Stimulated activated naive CD8-positive, alpha-beta T cell treated with anti-CD3 and anti-CD28 coated beads, Interleukin-15, Interleukin-2, amounts not matched to agents 100 ng/mL and 50 ng/mL, for 24 hours (primary cell): ENCODE results near the gene DAPK1.
"Not testable (repeated sequence)": the region's sequence is repeated elsewhere in the genome, so short reads cannot be mapped to it uniquely, and the experiment has no call there.

Source experiments
- H3K27ac Mint-ChIP-seq: one replicate; pipeline ENCODE4 v1.8.0; 2021; ENCODE audit warnings: mild to moderate bottlenecking, mixed read lengths
- H3K27me3 Mint-ChIP-seq: one replicate; pipeline ENCODE4 v1.8.0; 2021; ENCODE audit warnings: mixed read lengths
- H3K36me3 Mint-ChIP-seq: one replicate; pipeline ENCODE4 v1.8.0; 2021; ENCODE audit warnings: low read depth, mixed read lengths
- H3K4me1 Mint-ChIP-seq: one replicate; pipeline ENCODE4 v1.8.0; 2021; ENCODE audit warnings: low read depth, mixed read lengths
- H3K4me3 Mint-ChIP-seq: one replicate; pipeline ENCODE4 v1.8.0; 2021; ENCODE audit warnings: mild to moderate bottlenecking, mixed read lengths
- H3K9me3 Mint-ChIP-seq: one replicate; pipeline ENCODE4 v1.8.0; 2021; ENCODE audit warnings: mixed read lengths

DAPK1 gene

DNA sequence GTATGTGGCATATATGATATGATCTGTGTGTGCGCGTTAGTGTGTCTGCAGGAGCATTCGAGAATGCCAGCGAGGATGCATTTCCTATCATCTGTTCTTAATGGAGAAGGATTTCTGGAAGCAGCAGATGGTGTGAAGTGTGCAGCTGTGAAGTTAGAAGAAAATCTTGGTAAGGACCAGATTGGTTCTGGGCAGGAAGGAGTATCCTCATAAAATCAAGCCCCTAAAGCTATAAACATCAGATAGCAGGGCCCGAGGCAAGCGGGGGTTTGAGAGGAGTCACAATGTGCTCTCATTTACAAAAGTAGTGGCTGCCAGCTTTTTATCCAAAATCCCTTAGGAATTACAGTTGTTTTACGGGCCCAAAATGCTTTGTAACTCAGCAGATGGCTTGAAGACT lies 40.0 kb downstream of the DAPK1 start:
- Mint-ChIP-seq H3K27ac (peak overlapping the region; percentile 18), H3K9me3 (no peaks in the 10 kb centered on the region), H3K4me3 (no peak overlapping the region), H3K4me1 (peaks cover 17% of the 10 kb centered on the region), H3K36me3 (no peaks in the 10 kb centered on the region), H3K27me3 (no peaks in the 10 kb centered on the region)

DNA sequence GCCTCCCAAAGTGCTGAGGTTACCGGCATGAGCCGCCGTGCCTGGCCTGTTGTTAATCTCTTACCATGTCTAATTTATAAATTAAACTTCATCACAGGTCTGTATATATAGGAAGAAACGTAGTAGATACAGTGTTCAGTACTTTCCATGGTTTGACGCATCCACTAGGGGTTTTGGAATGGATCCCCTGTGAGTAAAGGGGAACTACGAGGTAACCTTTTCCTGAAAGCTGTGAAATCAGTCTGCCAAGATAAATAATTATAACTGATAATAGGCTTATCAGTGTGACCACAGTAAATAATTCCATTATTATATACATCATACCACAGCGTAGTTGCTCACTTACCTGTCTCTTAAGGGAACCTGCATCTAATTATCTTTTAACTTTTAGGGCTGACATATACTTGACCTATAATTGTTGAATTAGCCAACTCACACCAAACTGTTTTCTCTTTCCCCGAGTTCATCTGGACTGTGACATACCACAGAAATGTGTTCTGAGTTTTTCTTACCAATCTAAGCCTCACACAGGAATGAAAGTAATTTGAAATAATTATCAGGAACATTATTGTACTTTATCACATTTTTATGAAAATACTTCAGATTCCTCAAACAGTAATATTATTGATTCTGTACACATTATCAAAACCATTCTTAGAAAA lies 42.9 kb downstream of the DAPK1 start:
- no peaks in the 10 kb centered on the region for H3K36me3 Mint-ChIP-seq
- H3K4me1 Mint-ChIP-seq = peaks cover 11% of the 10 kb centered on the region
- no peak overlapping the region for H3K4me3 Mint-ChIP-seq
- no peaks in the 10 kb centered on the region for H3K9me3 Mint-ChIP-seq
- no peaks in the 10 kb centered on the region for H3K27me3 Mint-ChIP-seq
- H3K27ac Mint-ChIP-seq = no peak overlapping the region

DNA sequence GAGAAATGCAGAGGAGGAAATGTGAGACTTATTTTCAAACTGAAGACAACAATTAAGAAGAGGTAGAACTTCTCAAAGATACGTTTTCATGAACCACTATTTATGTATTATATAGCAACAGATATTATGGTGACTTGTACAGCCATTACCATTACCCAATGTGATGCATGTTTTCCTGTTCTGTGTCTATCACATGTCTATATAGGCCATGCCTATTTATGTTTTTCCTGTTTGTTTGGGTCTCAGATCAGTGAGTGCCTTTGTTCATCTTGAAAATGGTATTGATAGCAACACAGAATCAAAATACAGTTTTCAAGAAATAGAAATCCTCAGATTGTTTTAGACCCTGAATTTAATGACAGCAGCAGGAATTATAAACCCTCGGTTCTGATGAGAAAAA lies 44.0 kb downstream of the DAPK1 start:
- H3K9me3 Mint-ChIP-seq = no peaks in the 10 kb centered on the region
- no peaks in the 10 kb centered on the region for H3K27me3 Mint-ChIP-seq

DNA sequence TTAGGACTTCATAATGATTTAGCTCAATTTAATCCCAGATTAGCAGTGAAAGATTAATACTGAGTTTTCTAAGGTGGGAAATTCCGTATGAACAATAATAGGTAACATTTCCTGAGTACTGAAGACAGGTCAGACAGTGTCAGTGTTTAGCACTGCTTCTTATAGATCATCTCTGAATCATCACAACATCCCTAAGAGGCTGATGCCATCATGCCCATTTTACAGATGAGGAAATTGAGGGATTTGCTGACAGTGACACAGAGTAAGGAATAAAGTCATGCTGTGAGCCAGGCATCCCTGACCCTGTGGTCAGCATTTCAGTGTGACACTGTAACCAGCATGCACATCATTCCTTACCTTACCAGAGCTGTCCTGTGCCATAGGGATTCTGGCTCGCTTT lies 44.5 kb downstream of the DAPK1 start:
- Mint-ChIP-seq H3K27me3 (no peaks in the 10 kb centered on the region), H3K9me3 (no peaks in the 10 kb centered on the region), H3K27ac (no peak overlapping the region), H3K4me1 (peaks cover 2% of the 10 kb centered on the region), H3K36me3 (no peaks in the 10 kb centered on the region), H3K4me3 (no peak overlapping the region)

More for the DNA sequence above, 44.0 kb downstream of the DAPK1 start:
- H3K27ac Mint-ChIP-seq = no peak overlapping the region
- H3K4me1 Mint-ChIP-seq = peaks cover 3% of the 10 kb centered on the region
- no peak overlapping the region for H3K4me3 Mint-ChIP-seq
- H3K36me3 Mint-ChIP-seq = no peaks in the 10 kb centered on the region

DNA sequence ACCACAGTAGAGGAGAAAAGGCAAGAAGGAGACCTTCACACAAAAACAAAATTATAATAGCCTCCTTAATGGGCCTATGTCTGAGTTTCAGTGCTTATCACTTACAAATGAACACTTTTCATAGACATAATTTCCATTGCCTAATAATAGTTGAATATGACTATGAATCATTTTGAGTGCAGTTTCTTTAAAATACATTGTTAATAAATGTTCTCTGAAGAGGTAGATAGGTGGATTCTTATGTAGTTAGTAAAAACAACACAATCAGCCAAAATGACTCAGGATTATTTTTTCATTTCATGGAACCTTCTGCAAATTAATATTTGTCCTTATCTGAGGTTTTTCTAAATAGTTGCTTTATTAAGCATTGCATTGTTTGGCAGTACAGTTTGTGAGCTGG lies 45.6 kb downstream of the DAPK1 start:
- Mint-ChIP-seq H3K4me3 (no peak overlapping the region), H3K27ac (no peak overlapping the region), H3K4me1 (no peaks in the 10 kb centered on the region), H3K27me3 (no peaks in the 10 kb centered on the region), H3K36me3 (no peaks in the 10 kb centered on the region), H3K9me3 (no peaks in the 10 kb centered on the region)

DNA sequence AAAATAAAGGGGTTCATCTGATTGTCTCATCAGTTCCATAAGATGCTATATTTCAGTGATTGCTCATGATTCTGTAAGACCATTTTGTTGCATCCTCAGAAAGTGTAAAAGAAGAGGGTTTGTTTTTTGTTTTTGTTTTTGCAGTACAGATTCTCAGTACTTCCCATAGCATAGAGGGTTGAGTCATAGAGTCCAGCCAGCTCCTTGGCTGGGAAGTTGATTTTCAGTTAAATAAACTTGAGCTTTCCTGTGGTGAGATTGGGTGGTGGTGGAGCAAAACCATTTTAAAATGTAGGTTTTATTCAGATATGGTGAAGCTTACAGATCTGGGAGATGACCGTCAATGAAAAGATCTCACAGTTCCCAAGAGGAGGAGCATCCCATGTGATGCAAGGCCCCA lies 48.2 kb downstream of the DAPK1 start:
- no peak overlapping the region for H3K4me3 Mint-ChIP-seq
- peaks cover 6% of the 10 kb centered on the region for H3K27me3 Mint-ChIP-seq
- no peaks in the 10 kb centered on the region for H3K4me1 Mint-ChIP-seq
- H3K9me3 Mint-ChIP-seq = no peaks in the 10 kb centered on the region
- no peaks in the 10 kb centered on the region for H3K36me3 Mint-ChIP-seq
- H3K27ac Mint-ChIP-seq = no peak overlapping the region

DNA sequence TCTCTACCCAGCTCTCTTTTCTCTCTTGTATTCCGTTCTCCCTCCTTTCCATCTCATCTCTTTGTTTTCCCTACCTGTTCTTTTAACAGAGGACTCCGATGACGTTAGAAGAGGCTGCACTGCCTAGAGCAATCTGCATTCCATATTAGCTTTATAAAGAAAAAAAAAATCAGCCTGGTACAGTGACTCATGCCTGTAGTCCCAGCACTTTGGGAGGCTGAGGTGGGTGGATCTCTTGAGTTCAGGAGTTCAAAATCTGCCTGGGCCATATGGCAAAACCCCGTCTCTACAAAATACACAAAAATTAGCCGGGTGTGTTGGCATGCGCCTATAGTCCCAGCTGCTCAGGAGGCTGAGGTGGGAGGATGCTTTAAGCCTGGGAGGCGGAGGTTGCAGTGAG lies 49.0 kb downstream of the DAPK1 start:
- H3K36me3 Mint-ChIP-seq = no peaks in the 10 kb centered on the region
- H3K27ac Mint-ChIP-seq = no peak overlapping the region
- H3K4me1 Mint-ChIP-seq = no peaks in the 10 kb centered on the region
- H3K4me3 Mint-ChIP-seq = no peak overlapping the region
- H3K9me3 Mint-ChIP-seq = no peaks in the 10 kb centered on the region
- H3K27me3 Mint-ChIP-seq = peaks cover 6% of the 10 kb centered on the region

DNA sequence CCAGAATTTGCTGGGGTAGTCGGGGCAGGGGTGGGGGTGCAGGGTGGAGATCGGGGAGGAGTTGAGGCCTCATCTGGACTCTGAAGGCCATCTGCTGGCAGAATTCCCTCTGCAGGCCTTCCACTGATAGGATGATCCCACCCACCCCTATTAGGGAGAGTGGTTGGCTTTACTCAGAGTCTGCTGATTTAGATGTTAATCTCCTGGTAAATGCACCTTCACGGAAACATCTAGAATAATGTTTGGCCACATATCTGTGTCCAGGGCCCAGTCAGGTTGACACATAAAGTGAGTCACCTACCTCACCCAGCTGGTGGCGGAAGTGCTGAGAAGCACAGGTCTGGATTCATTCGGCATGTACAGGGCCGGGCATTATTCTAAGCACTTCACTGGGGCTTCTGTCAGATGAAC lies 50.0 kb downstream of the DAPK1 start:
- H3K4me3 Mint-ChIP-seq = no peak overlapping the region
- H3K27me3 Mint-ChIP-seq = peaks cover 6% of the 10 kb centered on the region
- no peaks in the 10 kb centered on the region for H3K9me3 Mint-ChIP-seq
- H3K27ac Mint-ChIP-seq = no peak overlapping the region
- H3K36me3 Mint-ChIP-seq = no peaks in the 10 kb centered on the region
- no peaks in the 10 kb centered on the region for H3K4me1 Mint-ChIP-seq

DNA sequence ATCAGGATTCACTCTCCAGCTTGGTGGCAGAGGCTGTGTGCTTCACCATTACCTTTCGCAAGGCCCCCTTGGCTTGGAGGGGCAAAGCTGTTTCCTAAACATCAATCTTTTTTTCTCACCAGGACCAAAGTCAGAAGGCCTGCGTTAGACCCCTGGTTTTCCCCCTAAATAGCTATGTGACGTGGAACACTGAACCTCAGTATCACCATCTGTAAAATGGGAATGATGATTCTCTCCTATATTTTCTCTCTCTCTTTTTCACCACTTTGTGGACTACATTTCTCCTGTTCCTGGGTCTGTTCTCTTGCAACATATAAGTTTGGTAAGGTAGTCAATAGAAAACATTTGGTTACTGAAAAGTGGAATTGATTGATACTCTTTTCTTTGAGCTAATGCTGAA lies 50.5 kb downstream of the DAPK1 start:
- H3K9me3 Mint-ChIP-seq = no peaks in the 10 kb centered on the region
- H3K27me3 Mint-ChIP-seq = peaks cover 6% of the 10 kb centered on the region
- H3K36me3 Mint-ChIP-seq = no peaks in the 10 kb centered on the region
- H3K27ac Mint-ChIP-seq = no peak overlapping the region
- no peaks in the 10 kb centered on the region for H3K4me1 Mint-ChIP-seq
- no peak overlapping the region for H3K4me3 Mint-ChIP-seq

DNA sequence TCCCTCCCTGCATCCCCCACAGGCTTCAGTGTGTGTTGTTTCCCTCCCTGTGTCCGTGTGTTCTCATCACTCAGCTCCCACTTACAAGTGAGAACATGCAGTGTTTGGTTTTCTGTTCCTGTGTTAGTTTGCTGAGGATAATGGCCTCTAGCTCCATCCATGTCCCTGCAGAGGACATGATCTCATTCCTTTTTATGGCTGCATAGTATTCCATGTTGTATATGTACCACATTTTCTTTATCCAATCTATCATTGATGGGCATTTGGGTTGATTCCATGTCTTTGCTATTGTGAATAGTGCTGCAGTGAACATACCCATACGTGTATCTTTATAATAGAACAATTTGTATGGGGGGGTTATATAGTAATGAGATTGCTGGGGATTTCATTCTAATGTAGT lies 51.4 kb downstream of the DAPK1 start:
- H3K4me3 Mint-ChIP-seq, H3K9me3 Mint-ChIP-seq, H3K4me1 Mint-ChIP-seq: not testable (repeated sequence)

DNA sequence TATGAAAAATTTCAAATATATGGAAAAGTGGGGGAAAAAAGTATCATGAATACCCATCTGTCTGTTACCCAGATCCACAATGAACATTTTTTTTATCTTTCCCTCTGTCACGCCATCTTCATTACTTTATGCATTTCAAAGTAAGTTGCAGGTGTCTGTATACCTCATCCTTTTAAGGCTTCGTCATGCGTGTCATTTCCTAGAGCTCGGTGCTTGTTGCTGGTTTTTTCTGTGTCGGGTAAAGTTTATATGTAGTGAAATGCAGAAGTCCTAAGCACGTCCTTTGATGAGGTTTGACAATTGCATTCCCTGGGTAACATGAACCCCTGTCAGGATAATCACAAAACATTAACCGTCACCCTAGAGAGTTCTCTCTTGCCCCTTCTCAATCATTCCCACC lies 52.1 kb downstream of the DAPK1 start:
- H3K4me3 Mint-ChIP-seq = no peak overlapping the region
- H3K4me1 Mint-ChIP-seq = no peaks in the 10 kb centered on the region
- no peaks in the 10 kb centered on the region for H3K9me3 Mint-ChIP-seq
- no peak overlapping the region for H3K27ac Mint-ChIP-seq
- H3K27me3 Mint-ChIP-seq = peaks cover 6% of the 10 kb centered on the region
- no peaks in the 10 kb centered on the region for H3K36me3 Mint-ChIP-seq

More for the DNA sequence above, 51.4 kb downstream of the DAPK1 start:
- H3K27me3 Mint-ChIP-seq, H3K27ac Mint-ChIP-seq, H3K36me3 Mint-ChIP-seq: not testable (repeated sequence)

DNA sequence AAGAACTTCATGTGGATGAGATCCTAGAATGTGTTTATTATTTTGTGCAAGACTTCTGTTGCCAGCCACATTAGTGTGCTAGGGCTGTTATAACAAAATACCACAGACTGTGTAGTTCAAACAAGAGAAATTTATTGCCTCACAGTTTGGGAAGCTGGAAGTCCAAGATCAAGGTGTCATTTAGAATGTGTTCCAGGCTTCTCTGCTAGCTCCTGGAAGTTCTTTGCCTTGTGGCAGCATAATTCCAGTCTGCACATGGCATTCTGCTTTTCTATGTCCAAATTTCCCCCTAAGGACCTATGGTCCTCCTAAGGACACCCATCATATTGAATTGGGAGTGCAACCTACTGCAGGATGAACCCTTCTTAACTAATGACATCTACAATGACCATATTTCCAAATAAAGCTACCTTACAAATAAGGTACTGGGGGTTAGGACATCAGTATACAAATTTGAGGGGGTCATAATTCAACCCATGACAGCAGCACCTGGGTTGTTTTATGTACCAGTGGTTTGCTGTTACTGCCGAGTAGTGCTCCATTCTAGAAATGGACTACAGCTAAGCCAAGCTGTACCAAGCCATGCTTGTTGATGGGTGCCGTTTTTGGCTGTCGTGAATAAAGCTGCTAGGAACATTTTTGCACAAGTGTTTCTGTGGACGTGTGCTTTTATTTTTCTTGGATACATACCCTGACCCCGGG lies 52.7 kb downstream of the DAPK1 start:
- Mint-ChIP-seq H3K27ac (no peak overlapping the region), H3K27me3 (peaks cover 6% of the 10 kb centered on the region), H3K36me3 (no peaks in the 10 kb centered on the region), H3K4me3 (no peak overlapping the region), H3K9me3 (no peaks in the 10 kb centered on the region), H3K4me1 (no peaks in the 10 kb centered on the region)

DNA sequence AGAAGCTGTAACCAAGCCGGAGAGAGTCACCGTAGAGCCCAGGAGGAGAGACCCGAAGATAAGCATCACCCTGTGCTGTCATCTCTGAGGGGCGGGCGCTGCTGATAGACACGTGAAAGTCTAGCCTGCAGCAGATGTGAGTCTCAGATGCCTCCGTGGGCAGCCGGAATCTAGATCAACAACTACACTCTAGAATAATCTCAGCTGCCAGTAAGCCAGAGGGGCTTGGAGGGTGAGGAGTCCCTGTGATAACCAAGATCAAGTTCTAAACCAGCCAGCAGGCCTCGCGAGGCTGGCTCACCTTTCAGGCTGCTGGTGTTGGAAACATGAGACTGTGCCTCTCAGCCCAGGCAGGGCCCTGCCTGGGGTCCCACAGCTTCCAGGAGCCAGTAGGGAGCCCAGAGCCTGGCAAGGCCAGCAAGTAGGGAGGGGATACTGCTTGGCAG lies 54.1 kb downstream of the DAPK1 start:
- H3K27me3 Mint-ChIP-seq = peaks cover 8% of the 10 kb centered on the region
- no peaks in the 10 kb centered on the region for H3K9me3 Mint-ChIP-seq
- H3K4me3 Mint-ChIP-seq = no peak overlapping the region
- H3K36me3 Mint-ChIP-seq = no peaks in the 10 kb centered on the region
- no peak overlapping the region for H3K27ac Mint-ChIP-seq
- no peaks in the 10 kb centered on the region for H3K4me1 Mint-ChIP-seq

DNA sequence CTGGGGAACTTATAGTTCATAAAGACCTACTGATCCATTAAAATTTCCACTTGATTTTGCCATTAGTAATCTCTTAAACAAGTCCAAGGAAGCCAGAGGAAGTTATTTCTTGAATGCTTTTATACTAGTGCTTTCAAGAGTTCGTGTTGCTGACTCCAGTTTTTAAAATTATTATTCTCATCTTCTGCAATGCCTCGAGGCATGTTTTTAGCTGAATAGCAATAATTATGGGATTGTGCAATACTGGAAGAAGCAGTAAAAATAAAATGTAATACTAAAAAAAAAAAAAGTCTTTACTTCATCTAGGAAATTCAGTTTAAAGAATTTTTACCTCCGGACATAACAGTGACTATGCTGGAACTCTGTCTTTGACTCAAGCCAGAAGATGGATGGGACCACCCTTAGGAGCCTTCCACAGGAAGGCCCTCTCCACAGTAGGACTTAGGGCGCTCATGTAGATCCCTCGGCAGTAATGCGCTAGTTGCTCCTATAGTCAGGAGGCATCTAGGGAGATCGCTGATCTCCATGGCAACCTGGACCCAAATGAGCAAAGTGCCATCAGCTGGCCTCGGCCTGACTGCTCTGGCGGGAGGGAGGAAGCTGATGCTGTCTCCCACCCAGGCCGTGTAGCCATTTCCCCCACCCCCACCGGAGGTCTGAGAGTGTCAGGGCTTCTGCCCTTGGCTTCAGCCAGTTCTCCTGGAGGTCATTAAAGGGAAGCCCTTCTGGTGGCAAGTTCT lies 56.7 kb downstream of the DAPK1 start:
- no peak overlapping the region for H3K27ac Mint-ChIP-seq
- no peaks in the 10 kb centered on the region for H3K4me1 Mint-ChIP-seq
- no peak overlapping the region for H3K4me3 Mint-ChIP-seq
- H3K9me3 Mint-ChIP-seq = no peaks in the 10 kb centered on the region
- H3K36me3 Mint-ChIP-seq = no peaks in the 10 kb centered on the region
- peaks cover 9% of the 10 kb centered on the region for H3K27me3 Mint-ChIP-seq

DNA sequence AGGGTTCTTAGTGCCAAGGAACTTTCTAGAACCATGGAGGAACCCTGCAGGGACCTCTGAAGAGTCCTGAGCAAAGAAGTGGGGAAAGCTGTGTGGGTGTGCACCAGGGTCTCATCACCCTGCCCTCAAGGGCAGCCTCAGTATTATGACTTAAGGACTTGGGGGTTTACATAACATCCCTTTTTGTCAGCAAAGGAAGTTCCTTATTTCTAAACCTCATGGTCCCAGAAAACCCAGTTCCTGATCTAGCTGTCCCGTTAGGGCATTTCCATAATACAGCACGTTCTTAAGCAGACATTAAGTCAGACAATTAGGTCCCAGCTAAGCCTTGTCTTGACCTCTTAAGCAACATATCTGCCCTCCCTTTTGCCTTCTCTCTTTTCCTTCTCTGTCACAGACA lies 57.3 kb downstream of the DAPK1 start:
- Mint-ChIP-seq H3K36me3 (no peaks in the 10 kb centered on the region), H3K27ac (no peak overlapping the region), H3K9me3 (no peaks in the 10 kb centered on the region), H3K4me1 (no peaks in the 10 kb centered on the region), H3K4me3 (no peak overlapping the region), H3K27me3 (peaks cover 3% of the 10 kb centered on the region)
